Measurements from ENCODE around the gene NT5C1B.

DNA sequence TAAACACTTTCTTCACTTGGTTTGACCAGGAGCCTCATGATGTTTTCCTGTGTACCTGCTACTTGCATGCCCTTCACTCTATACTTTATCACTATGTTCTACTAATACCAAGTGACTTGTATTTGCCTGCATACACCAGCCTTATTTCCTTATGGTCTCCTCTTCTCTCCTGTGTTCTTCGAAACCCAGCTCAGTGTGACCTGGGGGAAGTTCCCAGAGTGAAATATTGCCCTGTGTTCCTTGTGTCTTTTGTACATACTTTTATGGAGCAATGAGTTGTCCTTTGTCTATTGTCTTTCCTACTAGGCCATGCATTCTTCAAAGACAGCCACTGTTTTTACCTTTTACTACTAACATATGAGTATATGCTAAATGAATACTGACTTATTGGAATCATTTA lies 567 bp downstream of the NT5C1B start:
- TF ChIP-seq, protein P1, sequence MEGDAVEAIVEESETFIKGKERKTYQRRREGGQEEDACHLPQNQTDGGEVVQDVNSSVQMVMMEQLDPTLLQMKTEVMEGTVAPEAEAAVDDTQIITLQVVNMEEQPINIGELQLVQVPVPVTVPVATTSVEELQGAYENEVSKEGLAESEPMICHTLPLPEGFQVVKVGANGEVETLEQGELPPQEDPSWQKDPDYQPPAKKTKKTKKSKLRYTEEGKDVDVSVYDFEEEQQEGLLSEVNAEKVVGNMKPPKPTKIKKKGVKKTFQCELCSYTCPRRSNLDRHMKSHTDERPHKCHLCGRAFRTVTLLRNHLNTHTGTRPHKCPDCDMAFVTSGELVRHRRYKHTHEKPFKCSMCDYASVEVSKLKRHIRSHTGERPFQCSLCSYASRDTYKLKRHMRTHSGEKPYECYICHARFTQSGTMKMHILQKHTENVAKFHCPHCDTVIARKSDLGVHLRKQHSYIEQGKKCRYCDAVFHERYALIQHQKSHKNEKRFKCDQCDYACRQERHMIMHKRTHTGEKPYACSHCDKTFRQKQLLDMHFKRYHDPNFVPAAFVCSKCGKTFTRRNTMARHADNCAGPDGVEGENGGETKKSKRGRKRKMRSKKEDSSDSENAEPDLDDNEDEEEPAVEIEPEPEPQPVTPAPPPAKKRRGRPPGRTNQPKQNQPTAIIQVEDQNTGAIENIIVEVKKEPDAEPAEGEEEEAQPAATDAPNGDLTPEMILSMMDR (IDR thresholded peaks at IDR 0.05), result no peak
- TF ChIP-seq POLR2A (IDR thresholded peaks at IDR 0.05), result no peak
